A204.1 (cell line): ENCODE data around the gene RACGAP1.

ENCODE experiments used
- FAIRE-seq: peaks from 2 replicates; lab custom pipeline; 2012; peaks lifted over from hg19 to GRCh38; lab: Jason Lieb, UNC

The RACGAP1 gene

GRCh38 chr12:50056639-50056976 is 31.3 kb upstream of the RACGAP1 start:
- no peak for FAIRE-seq

GRCh38 chr12:50055831-50056638 is 30.7 kb upstream of the RACGAP1 start:
- FAIRE-seq, result no peak

GRCh38 chr12:50053583-50053982 is 28.3 kb upstream of the RACGAP1 start:
- FAIRE-seq, result no peak

DNA sequence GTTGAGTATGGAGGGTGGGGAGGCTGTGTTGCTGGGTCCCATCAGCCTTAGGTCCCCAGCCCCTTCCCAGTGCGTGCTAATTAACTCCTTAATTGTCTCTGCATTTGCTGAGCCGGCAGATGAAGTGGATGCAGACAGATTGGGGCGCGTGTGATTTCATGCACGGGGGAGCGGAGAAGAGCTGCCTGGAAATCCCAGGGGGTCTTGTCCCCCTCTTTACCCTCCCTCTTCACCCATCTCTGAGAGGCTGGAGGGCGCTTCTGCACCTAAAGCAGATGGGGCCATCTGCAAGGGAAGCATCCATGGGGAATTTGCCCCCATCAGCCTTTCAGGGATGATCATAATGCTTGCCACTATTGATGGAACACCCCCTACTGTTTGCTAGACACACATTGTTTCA is 27.7 kb upstream of the RACGAP1 start:
- no peak for FAIRE-seq

DNA sequence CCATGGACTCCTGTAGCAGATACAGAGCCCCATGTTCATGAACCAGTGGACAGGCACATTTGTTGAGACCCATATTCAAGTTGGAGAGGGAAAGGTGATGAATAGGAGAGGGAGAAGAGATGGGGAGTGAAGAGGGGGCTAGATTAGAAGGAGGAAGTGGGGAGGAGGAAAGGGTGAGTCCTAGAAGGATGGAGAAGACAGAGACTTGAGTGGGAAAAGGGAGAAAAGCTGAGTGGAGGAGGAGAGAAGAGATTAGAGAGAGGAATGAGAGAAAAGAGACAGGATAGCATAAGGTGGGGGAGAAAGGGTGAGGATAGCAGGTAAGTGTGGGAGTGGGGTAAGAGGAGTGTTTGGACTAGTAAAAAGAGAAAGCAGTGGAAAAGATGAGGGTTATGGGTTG is 27.2 kb upstream of the RACGAP1 start:
- no peak for FAIRE-seq

DNA sequence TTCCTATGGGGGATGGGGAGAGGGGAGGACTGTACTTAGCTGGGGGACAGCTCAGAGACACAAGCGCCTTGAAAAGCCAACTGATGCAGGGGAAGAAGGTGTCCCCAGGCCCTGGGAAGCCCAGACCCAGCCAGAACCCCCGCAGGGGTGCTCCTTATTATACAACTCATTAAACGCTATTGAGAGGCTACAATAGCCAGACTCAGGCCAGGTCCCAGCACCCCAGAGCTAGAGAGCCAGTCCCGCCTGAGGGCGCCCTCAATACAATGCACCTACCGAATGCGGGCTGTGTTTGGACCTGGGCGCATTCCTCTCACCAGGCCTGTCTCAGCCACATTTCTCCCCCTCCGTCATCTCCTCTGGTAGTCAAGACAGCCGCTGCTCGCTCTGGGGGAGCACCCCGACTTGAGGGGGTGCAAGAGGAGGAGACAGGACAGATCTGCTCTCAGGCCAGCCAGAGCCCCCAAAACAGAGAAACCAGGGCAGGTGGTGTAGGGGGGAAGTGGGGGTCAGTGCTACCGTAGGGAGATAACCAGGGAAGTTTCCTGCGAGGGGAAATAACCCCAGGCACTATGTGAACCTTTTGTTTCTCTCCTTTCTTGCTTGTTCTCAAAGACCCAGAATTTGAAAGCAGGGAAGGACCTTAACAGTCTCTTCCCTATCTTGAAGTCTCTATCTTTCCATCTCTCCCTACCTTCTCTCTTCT is 26.0 kb upstream of the RACGAP1 start:
- no peak for FAIRE-seq

- FAIRE-seq, result no peak
Measured at GRCh38 chr12:50050410-50051098, 25.3 kb upstream of the RACGAP1 start.

- no peak for FAIRE-seq
Measured at GRCh38 chr12:50050119-50050385, 24.8 kb upstream of the RACGAP1 start.

DNA sequence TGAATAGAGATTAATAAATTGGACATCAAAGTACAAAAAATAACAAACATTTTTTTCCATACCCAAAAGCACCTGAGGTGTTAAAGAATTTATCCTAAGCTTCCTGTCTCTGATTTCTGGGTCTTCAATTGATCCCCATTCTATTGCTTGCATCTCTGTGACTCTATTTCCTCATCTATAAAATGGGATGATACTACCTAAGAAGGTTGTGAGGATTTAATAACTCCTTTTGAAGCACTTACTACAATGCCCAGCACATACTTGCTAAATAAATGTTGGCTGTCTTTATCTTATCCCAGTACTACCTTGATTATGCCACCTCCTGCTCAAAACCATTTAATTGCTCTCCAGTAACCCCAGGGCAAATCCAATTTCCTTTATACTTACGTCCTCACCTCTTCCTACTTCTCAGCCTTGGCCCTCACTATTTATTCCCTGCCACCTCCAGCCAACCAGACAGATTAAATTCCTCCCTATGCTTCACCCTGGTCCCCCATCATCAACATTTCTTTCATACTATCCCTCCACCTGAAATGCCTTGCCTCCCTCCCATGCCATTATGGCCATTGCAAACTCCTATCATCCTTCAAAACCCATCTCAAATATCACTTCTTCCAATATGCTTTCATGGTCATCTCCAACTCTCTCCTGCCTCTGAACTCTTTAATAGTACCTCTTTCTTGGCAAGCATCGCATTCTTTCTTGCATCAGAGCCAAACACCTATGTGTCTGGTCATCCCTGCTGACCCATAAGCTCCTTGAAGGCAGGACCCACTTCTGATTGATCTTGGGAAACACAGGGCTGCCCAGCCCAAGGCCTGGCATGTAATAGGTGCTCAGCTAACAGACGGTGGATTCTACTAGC is 24.2 kb upstream of the RACGAP1 start:
- no peak for FAIRE-seq

- no peak for FAIRE-seq
Measured at GRCh38 chr12:50047693-50048250, 22.5 kb upstream of the RACGAP1 start.

DNA sequence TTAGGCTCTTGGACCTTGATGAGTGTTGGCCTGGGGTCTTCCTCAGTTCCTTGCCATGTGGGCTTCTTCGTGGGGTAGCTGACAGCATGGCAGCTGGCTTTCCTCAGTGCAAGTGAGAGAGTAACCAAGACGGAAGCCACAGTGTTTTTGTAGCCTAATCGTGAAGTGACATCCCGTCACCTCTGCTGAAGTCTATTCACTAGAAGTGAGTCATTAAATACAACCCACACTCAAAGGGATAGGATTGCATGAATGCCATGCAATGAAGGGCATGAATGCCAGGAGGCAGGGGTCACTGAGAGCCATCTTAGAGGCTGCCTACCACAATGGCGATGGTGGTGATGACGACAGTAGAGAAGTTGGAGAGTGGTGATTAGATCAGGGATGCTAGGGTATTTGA is 18.6 kb upstream of the RACGAP1 start:
- no peak for FAIRE-seq

DNA sequence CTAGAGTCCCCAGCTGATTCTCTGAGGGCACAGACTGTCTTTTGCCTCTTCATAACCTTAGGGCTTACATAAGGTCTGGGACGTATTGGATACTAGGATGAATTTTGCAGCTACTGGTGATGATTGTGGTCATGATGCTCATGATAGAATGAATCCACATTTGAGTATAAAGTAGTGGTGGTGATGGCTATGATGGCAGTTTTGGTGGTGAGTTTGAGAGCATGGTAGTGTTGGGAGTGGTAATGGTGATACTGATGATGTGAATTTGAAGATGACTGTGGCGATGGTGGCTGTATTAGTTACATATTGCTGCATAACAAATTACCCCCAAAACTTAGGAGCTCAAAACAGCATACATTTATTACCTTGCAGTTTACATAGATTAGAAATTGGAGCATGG is 18.0 kb upstream of the RACGAP1 start:
- no peak for FAIRE-seq

- no peak for FAIRE-seq
Measured at GRCh38 chr12:50042693-50043092, 17.4 kb upstream of the RACGAP1 start.

- no peak for FAIRE-seq
Measured at GRCh38 chr12:50041962-50042361, 16.7 kb upstream of the RACGAP1 start.

GRCh38 chr12:50041062-50041860 is 16.0 kb upstream of the RACGAP1 start:
- FAIRE-seq, result no peak

DNA sequence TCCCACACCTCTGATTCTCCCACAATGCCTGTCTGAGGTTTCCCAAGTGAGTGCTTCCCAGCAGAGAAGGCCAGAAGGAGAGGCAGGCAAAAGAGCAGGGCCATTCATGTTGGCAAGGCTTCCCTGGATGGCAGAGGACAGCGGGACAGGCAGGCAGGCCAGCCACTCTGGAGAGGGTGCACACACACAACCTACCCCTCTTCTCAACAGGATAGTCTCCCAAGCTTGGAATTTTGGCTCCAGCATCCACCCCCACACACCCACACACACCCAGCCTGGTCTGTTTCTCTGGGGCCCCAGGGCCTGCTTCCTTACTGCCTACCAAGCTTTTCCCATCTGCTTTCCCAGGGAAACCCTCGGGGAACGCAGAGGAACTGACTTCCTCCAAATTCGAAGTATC is 15.4 kb upstream of the RACGAP1 start:
- no peak for FAIRE-seq

DNA sequence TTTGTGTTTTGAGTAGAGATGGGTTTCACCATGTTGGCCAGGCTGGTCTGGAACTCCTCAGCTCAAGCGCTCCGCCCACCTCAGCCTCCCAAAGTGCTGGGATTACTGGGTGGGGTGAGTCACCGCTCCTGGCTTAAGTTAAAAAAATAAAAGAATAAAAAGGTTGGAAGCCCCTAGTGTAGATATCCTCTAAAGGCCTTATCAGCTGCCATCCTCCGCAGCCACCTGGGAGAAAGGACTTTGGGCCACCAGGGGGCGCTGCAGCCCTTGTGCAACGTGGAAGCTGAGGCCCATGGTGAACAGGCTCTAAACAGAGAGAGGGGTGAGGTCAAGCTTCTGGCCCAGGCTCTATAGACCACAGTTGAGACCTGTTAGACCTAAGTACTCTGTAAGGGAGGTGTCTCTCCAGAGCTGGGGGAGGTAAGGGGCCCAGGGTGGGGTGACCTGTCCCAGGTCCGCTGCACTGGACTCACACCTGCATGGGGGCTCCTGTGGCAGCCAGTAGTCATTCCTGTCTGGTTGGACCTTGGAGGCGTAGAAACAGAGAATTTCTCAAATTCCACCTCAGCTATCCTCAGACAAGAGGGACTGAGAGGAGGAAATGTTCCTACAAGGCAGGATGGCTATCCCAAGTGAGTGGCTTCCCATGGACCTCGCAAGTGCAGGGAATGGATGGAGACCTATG is 14.0 kb upstream of the RACGAP1 start:
- no peak for FAIRE-seq

DNA sequence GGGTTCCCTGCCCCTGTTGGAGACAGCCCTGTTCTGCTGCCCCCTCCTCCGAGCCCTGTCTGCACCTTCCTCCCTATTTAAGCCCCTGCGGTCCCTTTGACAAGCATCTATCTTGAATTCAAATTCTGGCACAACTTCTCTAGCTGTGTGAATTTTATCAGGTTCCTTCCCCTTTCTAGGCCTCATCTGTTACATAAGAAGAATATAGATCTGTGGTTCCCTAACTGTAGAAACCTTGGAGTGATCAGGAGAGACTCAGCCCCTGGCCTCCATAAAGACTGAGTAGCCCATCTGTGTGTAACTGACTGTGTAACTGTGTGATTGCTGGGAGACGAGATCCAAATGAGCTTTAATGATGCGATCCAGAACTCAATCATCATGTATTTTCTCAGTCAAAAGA is 13.0 kb upstream of the RACGAP1 start:
- no peak for FAIRE-seq

GRCh38 chr12:50032854-50033581 is 7.7 kb upstream of the RACGAP1 start:
- FAIRE-seq, result no peak

DNA sequence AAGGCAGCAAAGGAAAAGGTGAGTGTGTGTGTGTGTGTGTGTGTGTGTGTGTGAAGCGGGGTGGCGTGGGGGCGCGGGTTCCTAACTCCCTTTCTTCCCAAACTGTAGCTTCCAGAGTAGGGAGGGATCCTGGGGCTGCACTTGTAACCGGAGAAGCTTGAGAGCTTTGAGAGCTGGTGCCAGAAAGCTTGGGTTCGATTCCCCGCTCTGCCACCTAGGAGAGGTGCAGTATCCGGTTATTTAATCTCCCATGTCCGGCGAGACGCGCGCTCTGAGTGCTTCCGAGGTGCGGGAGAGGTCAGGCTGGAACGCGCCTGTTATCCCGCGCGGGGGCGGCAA is 7.2 kb upstream of the RACGAP1 start:
- FAIRE-seq, result no peak
